Measurements from ENCODE around the gene ISOC2. TPM values are rescaled to one million over a fixed set of nuclear protein-coding genes. Genes with fewer than 3 reads are reported as not detected.

ISOC2 gene
- total RNA-seq, 1 donor from 2014 or later = 58.8 TPM

DNA sequence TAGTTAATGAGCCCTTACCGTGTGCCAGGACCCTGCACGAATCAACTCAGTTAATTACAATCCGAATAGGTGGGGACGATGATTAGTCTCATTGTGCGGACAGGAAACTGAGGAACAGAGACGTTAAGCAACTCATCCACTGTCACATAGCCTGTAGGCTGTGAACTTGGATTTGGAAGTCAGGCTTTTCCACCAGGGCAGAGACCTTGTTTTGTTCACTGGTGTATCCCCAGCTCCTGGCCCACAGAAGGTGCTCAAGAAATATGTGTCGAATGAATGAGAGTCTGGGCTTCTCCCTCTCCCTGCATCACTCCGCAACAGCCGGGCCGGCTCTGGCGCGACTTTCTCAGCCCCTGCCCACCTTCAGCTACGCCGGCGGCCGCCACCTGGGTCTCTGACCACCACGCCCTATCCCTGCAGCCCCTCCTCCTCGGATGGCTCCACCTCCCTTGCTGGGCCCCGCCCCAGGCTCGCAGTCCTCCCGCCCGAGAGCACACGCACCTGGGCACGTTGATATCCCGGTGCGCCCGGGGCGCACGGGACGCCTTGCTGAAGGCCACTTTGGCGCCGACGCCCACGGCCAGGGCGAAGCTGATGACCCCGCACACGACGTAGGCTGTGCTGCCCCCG lies 19.6 kb downstream of the ISOC2 start:
- H3K27me3 ChIP-seq (ENCODE audit: insufficient read depth, low read length) = peaks cover 50% of the 10 kb centered on the region
- H4K20me1 ChIP-seq (ENCODE audit: insufficient read depth, low read length) = no peaks in the 10 kb centered on the region
- H3K4me3 ChIP-seq (ENCODE audit: insufficient read depth, low read depth, low read length) = no peak overlapping the region
- FAIRE-seq (no peak), DNase-seq (ENCODE audit: low read depth) (no peak)
- H3K4me3 Mint-ChIP-seq (ENCODE audit: unreplicated experiment) = no peak overlapping the region
- peaks cover 4% of the 10 kb centered on the region for H3K9me3 ChIP-seq (ENCODE audit: insufficient read depth, low read depth, low read length)
- no peaks in the 10 kb centered on the region for H3K79me2 ChIP-seq (ENCODE audit: insufficient read depth, low read length)
- TF ChIP-seq, protein P1, sequence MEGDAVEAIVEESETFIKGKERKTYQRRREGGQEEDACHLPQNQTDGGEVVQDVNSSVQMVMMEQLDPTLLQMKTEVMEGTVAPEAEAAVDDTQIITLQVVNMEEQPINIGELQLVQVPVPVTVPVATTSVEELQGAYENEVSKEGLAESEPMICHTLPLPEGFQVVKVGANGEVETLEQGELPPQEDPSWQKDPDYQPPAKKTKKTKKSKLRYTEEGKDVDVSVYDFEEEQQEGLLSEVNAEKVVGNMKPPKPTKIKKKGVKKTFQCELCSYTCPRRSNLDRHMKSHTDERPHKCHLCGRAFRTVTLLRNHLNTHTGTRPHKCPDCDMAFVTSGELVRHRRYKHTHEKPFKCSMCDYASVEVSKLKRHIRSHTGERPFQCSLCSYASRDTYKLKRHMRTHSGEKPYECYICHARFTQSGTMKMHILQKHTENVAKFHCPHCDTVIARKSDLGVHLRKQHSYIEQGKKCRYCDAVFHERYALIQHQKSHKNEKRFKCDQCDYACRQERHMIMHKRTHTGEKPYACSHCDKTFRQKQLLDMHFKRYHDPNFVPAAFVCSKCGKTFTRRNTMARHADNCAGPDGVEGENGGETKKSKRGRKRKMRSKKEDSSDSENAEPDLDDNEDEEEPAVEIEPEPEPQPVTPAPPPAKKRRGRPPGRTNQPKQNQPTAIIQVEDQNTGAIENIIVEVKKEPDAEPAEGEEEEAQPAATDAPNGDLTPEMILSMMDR (IDR thresholded peaks at IDR 0.05; ENCODE audit: insufficient read depth, low read depth, low read length) = no peak
- peak; percentile 97 for TF ChIP-seq EZH2 (IDR thresholded peaks at IDR 0.05; ENCODE audit: insufficient read depth, low read length)
- no peaks in the 10 kb centered on the region for H3K4me1 ChIP-seq (ENCODE audit: insufficient read depth, low read length)
- no peak overlapping the region for H3K9ac ChIP-seq (ENCODE audit: low read length)
- H3K4me2 ChIP-seq (ENCODE audit: low read length) = no peak overlapping the region
- no peak overlapping the region for H3K27ac ChIP-seq (ENCODE audit: low read depth, low read length)
- H3K9me3 Mint-ChIP-seq (ENCODE audit: unreplicated experiment) = peaks cover 10% of the 10 kb centered on the region
- H3K4me1 Mint-ChIP-seq (ENCODE audit: low read depth, unreplicated experiment) = no peaks in the 10 kb centered on the region
- no peaks in the 10 kb centered on the region for H3K36me3 Mint-ChIP-seq (ENCODE audit: low read depth, unreplicated experiment)
- H3K27ac Mint-ChIP-seq (ENCODE audit: unreplicated experiment) = no peak overlapping the region
- no peak overlapping the region for H2AFZ ChIP-seq (ENCODE audit: low read depth, low read length)
- peaks cover 78% of the 10 kb centered on the region for H3K27me3 Mint-ChIP-seq (ENCODE audit: low read depth, unreplicated experiment)
- H3K36me3 ChIP-seq (ENCODE audit: insufficient read depth, low read length) = no peaks in the 10 kb centered on the region

DNA sequence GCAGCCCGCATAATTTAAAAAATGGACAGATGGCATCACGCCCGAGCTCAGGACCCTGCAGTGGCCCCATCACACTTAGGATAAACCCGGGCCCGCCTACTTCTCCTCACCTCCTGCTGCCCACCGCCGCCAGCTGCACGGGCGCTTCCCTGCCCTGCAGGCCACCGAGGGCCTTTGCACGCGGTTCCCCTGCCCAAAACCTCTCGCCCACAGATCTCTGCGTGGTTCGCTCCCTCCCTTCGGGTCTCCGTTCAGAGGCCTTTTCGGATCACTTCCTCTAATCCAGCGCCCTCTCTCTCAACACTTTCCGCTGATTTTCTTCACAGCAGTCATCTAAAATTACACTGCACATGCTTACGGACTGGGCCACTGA lies 20.1 kb downstream of the ISOC2 start:
- no peak for TF ChIP-seq EZH2 (IDR thresholded peaks at IDR 0.05; ENCODE audit: insufficient read depth, low read length)
- TF ChIP-seq, protein P1 (IDR thresholded peaks at IDR 0.05; ENCODE audit: insufficient read depth, low read depth, low read length) = no peak
- no peak for DNase-seq (ENCODE audit: low read depth)
- H4K20me1 ChIP-seq (ENCODE audit: insufficient read depth, low read length) = no peaks in the 10 kb centered on the region
- no peak overlapping the region for H3K27ac Mint-ChIP-seq (ENCODE audit: unreplicated experiment)
- no peaks in the 10 kb centered on the region for H3K4me1 Mint-ChIP-seq (ENCODE audit: low read depth, unreplicated experiment)
- no peaks in the 10 kb centered on the region for H3K79me2 ChIP-seq (ENCODE audit: insufficient read depth, low read length)
- FAIRE-seq = no peak
- H3K27me3 Mint-ChIP-seq (ENCODE audit: low read depth, unreplicated experiment) = peaks cover 79% of the 10 kb centered on the region
- H3K4me3 Mint-ChIP-seq (ENCODE audit: unreplicated experiment) = no peak overlapping the region
- no peak overlapping the region for H3K4me2 ChIP-seq (ENCODE audit: low read length)
- H3K9me3 Mint-ChIP-seq (ENCODE audit: unreplicated experiment) = peaks cover 10% of the 10 kb centered on the region
- peaks cover 4% of the 10 kb centered on the region for H3K9me3 ChIP-seq (ENCODE audit: insufficient read depth, low read depth, low read length)
- no peaks in the 10 kb centered on the region for H3K36me3 ChIP-seq (ENCODE audit: insufficient read depth, low read length)
- peaks cover 48% of the 10 kb centered on the region for H3K27me3 ChIP-seq (ENCODE audit: insufficient read depth, low read length)
- H3K36me3 Mint-ChIP-seq (ENCODE audit: low read depth, unreplicated experiment) = no peaks in the 10 kb centered on the region
- no peaks in the 10 kb centered on the region for H3K4me1 ChIP-seq (ENCODE audit: insufficient read depth, low read length)
- no peak overlapping the region for H3K4me3 ChIP-seq (ENCODE audit: insufficient read depth, low read depth, low read length)
- H3K27ac ChIP-seq (ENCODE audit: low read depth, low read length) = no peak overlapping the region
- H3K9ac ChIP-seq (ENCODE audit: low read length) = no peak overlapping the region
- H2AFZ ChIP-seq (ENCODE audit: low read depth, low read length) = no peak overlapping the region

DNA sequence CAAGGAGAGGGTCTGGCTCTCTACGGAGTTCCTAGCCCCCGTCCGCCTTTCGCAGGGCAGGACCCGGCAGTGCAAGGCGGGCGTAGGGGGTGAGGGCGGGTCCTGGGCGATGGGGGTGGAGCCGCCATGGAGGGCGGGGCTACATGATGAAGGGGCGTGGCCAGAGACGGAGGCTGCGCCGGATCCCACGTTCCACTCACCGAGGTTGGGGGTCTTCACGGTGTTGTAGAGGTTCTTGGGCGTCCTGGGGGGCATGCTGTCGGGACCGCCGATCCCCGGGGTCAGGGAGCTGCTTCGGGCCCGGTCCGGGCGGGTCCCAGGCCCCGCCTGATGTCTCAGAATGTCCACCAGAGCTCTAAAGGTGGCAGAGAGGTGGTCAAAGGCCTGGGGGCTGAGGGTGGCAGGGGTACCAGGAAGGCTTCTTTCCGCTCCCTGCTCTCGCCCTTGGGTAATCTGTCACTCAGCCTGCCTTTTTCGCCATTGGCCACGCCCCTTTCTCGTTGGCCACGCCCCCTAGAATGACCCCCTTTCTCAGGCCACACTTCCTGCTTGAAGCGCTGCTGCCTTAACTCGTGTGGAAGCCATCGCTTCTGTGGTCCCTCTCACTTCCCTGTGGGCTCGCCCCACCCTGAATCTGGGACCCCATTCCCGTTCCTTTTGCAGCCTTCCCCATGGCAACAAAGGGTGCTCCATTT lies 20.9 kb downstream of the ISOC2 start:
- peak overlapping the region; percentile 12 for H3K4me3 Mint-ChIP-seq (ENCODE audit: unreplicated experiment)
- H3K4me1 ChIP-seq (ENCODE audit: insufficient read depth, low read length) = no peaks in the 10 kb centered on the region
- FAIRE-seq (no peak), DNase-seq (ENCODE audit: low read depth) (no peak)
- H4K20me1 ChIP-seq (ENCODE audit: insufficient read depth, low read length) = no peaks in the 10 kb centered on the region
- no peaks in the 10 kb centered on the region for H3K79me2 ChIP-seq (ENCODE audit: insufficient read depth, low read length)
- H3K27ac Mint-ChIP-seq (ENCODE audit: unreplicated experiment) = no peak overlapping the region
- H3K36me3 Mint-ChIP-seq (ENCODE audit: low read depth, unreplicated experiment) = no peaks in the 10 kb centered on the region
- H3K4me2 ChIP-seq (ENCODE audit: low read length) = no peak overlapping the region
- H3K4me3 ChIP-seq (ENCODE audit: insufficient read depth, low read depth, low read length) = no peak overlapping the region
- no peak for TF ChIP-seq EZH2 (IDR thresholded peaks at IDR 0.05; ENCODE audit: insufficient read depth, low read length)
- TF ChIP-seq, protein P1 (IDR thresholded peaks at IDR 0.05; ENCODE audit: insufficient read depth, low read depth, low read length) = no peak
- peaks cover 48% of the 10 kb centered on the region for H3K27me3 ChIP-seq (ENCODE audit: insufficient read depth, low read length)
- peaks cover 10% of the 10 kb centered on the region for H3K9me3 Mint-ChIP-seq (ENCODE audit: unreplicated experiment)
- no peak overlapping the region for H3K9ac ChIP-seq (ENCODE audit: low read length)
- no peak overlapping the region for H3K27ac ChIP-seq (ENCODE audit: low read depth, low read length)
- H3K9me3 ChIP-seq (ENCODE audit: insufficient read depth, low read depth, low read length) = peaks cover 4% of the 10 kb centered on the region
- no peaks in the 10 kb centered on the region for H3K4me1 Mint-ChIP-seq (ENCODE audit: low read depth, unreplicated experiment)
- no peak overlapping the region for H2AFZ ChIP-seq (ENCODE audit: low read depth, low read length)
- H3K36me3 ChIP-seq (ENCODE audit: insufficient read depth, low read length) = no peaks in the 10 kb centered on the region
- H3K27me3 Mint-ChIP-seq (ENCODE audit: low read depth, unreplicated experiment) = peaks cover 73% of the 10 kb centered on the region

Measured in astrocyte (in vitro differentiated cells and primary cell).